DND-41 (cell line): Measurements from ENCODE around the gene DOHH.

Experiments used
- ATAC-seq: fragments of 200-7000 bp; cut with Tn5 transposase; 3 replicates; pipeline ENCODE4 v1.9.1; 2021; ENCODE audit warnings: low read depth; ENCODE audit not compliant: insufficient read depth
- DNase-seq: peaks from one replicate; pipeline ENCODE4 v3.0.0-alpha.2; 2020
- H2AFZ ChIP-seq: 2 replicates; pipeline ENCODE4 v1.6.0; 2012; ENCODE audit warnings: low read depth, low read length
- H3K27ac ChIP-seq: 2 replicates; pipeline ENCODE4 v1.5.1; 2012; ENCODE audit warnings: low read length, inconsistent platforms
- H3K27me3 ChIP-seq: fragments of 200-600 bp; sonication (generic); 2 replicates; pipeline ENCODE4 v1.6.0; 2012; ENCODE audit warnings: low read length, mild to moderate bottlenecking, inconsistent platforms; ENCODE audit not compliant: insufficient read depth, poor library complexity
- H3K36me3 ChIP-seq: 2 replicates; pipeline ENCODE4 v1.5.1; 2012; ENCODE audit warnings: low read length, inconsistent platforms; ENCODE audit not compliant: insufficient read depth
- H3K4me1 ChIP-seq: 2 replicates; pipeline ENCODE4 v1.5.1; 2012; ENCODE audit warnings: mild to moderate bottlenecking, low read length; ENCODE audit not compliant: insufficient read depth
- H3K4me2 ChIP-seq: 2 replicates; pipeline ENCODE4 v1.6.0; 2012; ENCODE audit warnings: mild to moderate bottlenecking, moderate library complexity, low read length, inconsistent platforms; ENCODE audit not compliant: insufficient read depth
- H3K4me3 ChIP-seq, 2 experiments: fragments of 200-600 bp in 1 of 2; shearing (Covaris generic) in 1 of 2; 2 replicates each; pipeline ENCODE4 v1.5.1; 2012 to 2016; ENCODE audit warnings: inconsistent platforms in 2 of 2, low read length in 2 of 2, mild to moderate bottlenecking in 2 of 2, low read depth in 1 of 2, moderate library complexity in 1 of 2
- H3K79me2 ChIP-seq: 2 replicates; pipeline ENCODE4 v1.6.0; 2012; ENCODE audit warnings: low read length, inconsistent platforms; ENCODE audit not compliant: insufficient read depth
- H3K9ac ChIP-seq: 2 replicates; pipeline ENCODE4 v1.6.0; 2012; ENCODE audit warnings: low read depth, mild to moderate bottlenecking, inconsistent platforms, low read length, moderate library complexity
- H3K9me3 ChIP-seq: 2 replicates; pipeline ENCODE4 v1.5.1; 2012; ENCODE audit warnings: low read length, moderate library complexity, mild to moderate bottlenecking, inconsistent platforms; ENCODE audit not compliant: insufficient read depth, severe bottlenecking
- H4K20me1 ChIP-seq: 2 replicates; pipeline ENCODE4 v1.6.0; 2012; ENCODE audit warnings: low read length; ENCODE audit not compliant: insufficient read depth
- CTCF ChIP-seq: IDR thresholded peaks from 2 replicates; pipeline ENCODE4 v1.5.1; 2012; ENCODE audit warnings: borderline replicate concordance, low read length, moderate library complexity, mild to moderate bottlenecking; ENCODE audit not compliant: poor library complexity, severe bottlenecking; ENCODE audit errors: extremely low read depth
- EZH2 ChIP-seq: IDR thresholded peaks from 3 replicates; pipeline ENCODE4 v1.6.1; 2012; ENCODE audit warnings: borderline replicate concordance, low read depth, mild to moderate bottlenecking, moderate library complexity, low read length, inconsistent platforms; ENCODE audit not compliant: severe bottlenecking

Gene DOHH

GRCh38 chr19:3524904-3525451 lies 24.5 kb upstream of the DOHH start:
- H3K36me3 ChIP-seq, result peaks cover 88% of the 10 kb centered on the region
- DNase-seq, result no peak
- H2AFZ ChIP-seq, result no peak overlapping the region
- H3K9ac ChIP-seq, result no peak overlapping the region
- no peaks in the 10 kb centered on the region for H3K9me3 ChIP-seq
- H4K20me1 ChIP-seq, result peaks cover 62% of the 10 kb centered on the region
- no peak overlapping the region for H3K27ac ChIP-seq
- H3K4me2 ChIP-seq, result no peak overlapping the region
- no peak overlapping the region for H3K4me3 ChIP-seq
- no peak for ATAC-seq
- no peak for TF ChIP-seq CTCF
- no peak for TF ChIP-seq EZH2
- H3K27me3 ChIP-seq, result no peaks in the 10 kb centered on the region
- H3K4me1 ChIP-seq, result no peaks in the 10 kb centered on the region
- peaks cover 39% of the 10 kb centered on the region for H3K79me2 ChIP-seq

GRCh38 chr19:3524078-3524842 lies 23.8 kb upstream of the DOHH start:
- no peaks in the 10 kb centered on the region for H3K27me3 ChIP-seq
- no peak overlapping the region for H2AFZ ChIP-seq
- H3K4me2 ChIP-seq, result no peak overlapping the region
- H3K27ac ChIP-seq, result no peak overlapping the region
- TF ChIP-seq EZH2 (no peak), CTCF (no peak)
- H3K9me3 ChIP-seq, result no peaks in the 10 kb centered on the region
- H4K20me1 ChIP-seq, result peaks cover 69% of the 10 kb centered on the region
- no peak for DNase-seq
- H3K79me2 ChIP-seq, result peaks cover 46% of the 10 kb centered on the region
- peaks cover 95% of the 10 kb centered on the region for H3K36me3 ChIP-seq
- H3K4me3 ChIP-seq, result no peak overlapping the region
- H3K4me1 ChIP-seq, result no peaks in the 10 kb centered on the region
- no peak for ATAC-seq
- no peak overlapping the region for H3K9ac ChIP-seq

- no peaks in the 10 kb centered on the region for H3K9me3 ChIP-seq
- ATAC-seq (no peak), DNase-seq (no peak)
- TF ChIP-seq EZH2, result no peak
- TF ChIP-seq CTCF, result no peak
- no peak overlapping the region for H3K27ac ChIP-seq
- no peak overlapping the region for H3K9ac ChIP-seq
- H4K20me1 ChIP-seq, result peaks cover 76% of the 10 kb centered on the region
- H3K36me3 ChIP-seq, result peaks cover 95% of the 10 kb centered on the region
- no peak overlapping the region for H3K4me3 ChIP-seq
- no peaks in the 10 kb centered on the region for H3K27me3 ChIP-seq
- H3K4me2 ChIP-seq, result no peak overlapping the region
- H2AFZ ChIP-seq, result no peak overlapping the region
- no peaks in the 10 kb centered on the region for H3K4me1 ChIP-seq
- peaks cover 54% of the 10 kb centered on the region for H3K79me2 ChIP-seq
Observed at GRCh38 chr19:3523361-3524077, 23.0 kb upstream of the DOHH start.
